ENCODE measurements around the gene CARMIL3.
"Not testable (repeated sequence)": the region's sequence is repeated elsewhere in the genome, so short reads cannot be mapped to it uniquely, and the experiment has no call there.

Gene CARMIL3

GRCh38 chr14:24011051-24011450 is 40.8 kb upstream of the CARMIL3 start:
- Histone ChIP-seq H3F3A (ENCODE audit: insufficient read depth, low read length) (no peaks in the 10 kb centered on the region), H3K27me3 (replicated peaks; ENCODE audit: insufficient read depth, low read length) (no peaks in the 10 kb centered on the region), H4K20me1 (ENCODE audit: insufficient read depth, low read length) (no peaks in the 10 kb centered on the region), H3K27ac (ENCODE audit: low read length) (no peak overlapping the region), H3K4me3 (ENCODE audit: low read length) (no peak overlapping the region), H3K36me3 (replicated peaks; ENCODE audit: insufficient read depth, low read length) (no peaks in the 10 kb centered on the region), H2AFZ (ENCODE audit: low read length) (no peak overlapping the region), H3K9ac (ENCODE audit: low read length) (no peak overlapping the region), H3K79me2 (ENCODE audit: low read length) (no peaks in the 10 kb centered on the region), H3K4me2 (ENCODE audit: low read depth, low read length) (no peak overlapping the region), H3K4me1 (ENCODE audit: low read length) (no peaks in the 10 kb centered on the region), H3K9me2 (replicated peaks; ENCODE audit: insufficient read depth, low read length) (no peaks in the 10 kb centered on the region), H3K9me3 (replicated peaks; ENCODE audit: insufficient read depth, low read length) (no peaks in the 10 kb centered on the region)
- DNase-seq = no peak
- TF ChIP-seq EZH2phosphoT487 (IDR thresholded peaks at IDR 0.05; ENCODE audit: low read length) (no peak), CTCF (IDR thresholded peaks at IDR 0.05; ENCODE audit: low read length) (no peak)

GRCh38 chr14:24012726-24013273 is 39.0 kb upstream of the CARMIL3 start:
- not testable (repeated sequence) for H3K36me3 ChIP-seq (replicated peaks; ENCODE audit: insufficient read depth, low read length); H3F3A ChIP-seq (ENCODE audit: insufficient read depth, low read length); H3K4me3 ChIP-seq (ENCODE audit: low read length); H2AFZ ChIP-seq (ENCODE audit: low read length); H3K27me3 ChIP-seq (replicated peaks; ENCODE audit: insufficient read depth, low read length); H3K9ac ChIP-seq (ENCODE audit: low read length); H3K27ac ChIP-seq (ENCODE audit: low read length); H3K9me3 ChIP-seq (replicated peaks; ENCODE audit: insufficient read depth, low read length); DNase-seq; H4K20me1 ChIP-seq (ENCODE audit: insufficient read depth, low read length); H3K9me2 ChIP-seq (replicated peaks; ENCODE audit: insufficient read depth, low read length); H3K79me2 ChIP-seq (ENCODE audit: low read length); H3K4me1 ChIP-seq (ENCODE audit: low read length); H3K4me2 ChIP-seq (ENCODE audit: low read depth, low read length)

- DNase-seq = peak; percentile 50
- no peaks in the 10 kb centered on the region for H3F3A ChIP-seq (ENCODE audit: insufficient read depth, low read length)
- H3K9ac ChIP-seq (ENCODE audit: low read length) = no peak overlapping the region
- H3K27ac ChIP-seq (ENCODE audit: low read length) = no peak overlapping the region
- no peak overlapping the region for H2AFZ ChIP-seq (ENCODE audit: low read length)
- no peak overlapping the region for H3K4me2 ChIP-seq (ENCODE audit: low read depth, low read length)
- no peaks in the 10 kb centered on the region for H3K9me2 ChIP-seq (replicated peaks; ENCODE audit: insufficient read depth, low read length)
- no peaks in the 10 kb centered on the region for H3K9me3 ChIP-seq (replicated peaks; ENCODE audit: insufficient read depth, low read length)
- no peaks in the 10 kb centered on the region for H3K36me3 ChIP-seq (replicated peaks; ENCODE audit: insufficient read depth, low read length)
- H3K4me3 ChIP-seq (ENCODE audit: low read length) = no peak overlapping the region
- H3K4me1 ChIP-seq (ENCODE audit: low read length) = no peaks in the 10 kb centered on the region
- H3K79me2 ChIP-seq (ENCODE audit: low read length) = no peaks in the 10 kb centered on the region
- TF ChIP-seq CTCF (IDR thresholded peaks at IDR 0.05; ENCODE audit: low read length) (peak; percentile 61), EZH2phosphoT487 (IDR thresholded peaks at IDR 0.05; ENCODE audit: low read length) (no peak), EZH2 (optimal IDR thresholded peaks at IDR 0.05; ENCODE audit: low read depth, low read length) (no peak)
- no peaks in the 10 kb centered on the region for H4K20me1 ChIP-seq (ENCODE audit: insufficient read depth, low read length)
- H3K27me3 ChIP-seq (replicated peaks; ENCODE audit: insufficient read depth, low read length) = no peaks in the 10 kb centered on the region
Measured at GRCh38 chr14:24013654-24014514, 37.9 kb upstream of the CARMIL3 start.

GRCh38 chr14:24015745-24016144 is 36.1 kb upstream of the CARMIL3 start:
- not testable (repeated sequence) for H2AFZ ChIP-seq (ENCODE audit: low read length); H3K9ac ChIP-seq (ENCODE audit: low read length); DNase-seq; H3K4me2 ChIP-seq (ENCODE audit: low read depth, low read length); H3K79me2 ChIP-seq (ENCODE audit: low read length); H3K9me3 ChIP-seq (replicated peaks; ENCODE audit: insufficient read depth, low read length); H3K9me2 ChIP-seq (replicated peaks; ENCODE audit: insufficient read depth, low read length); H3K27me3 ChIP-seq (replicated peaks; ENCODE audit: insufficient read depth, low read length); H3F3A ChIP-seq (ENCODE audit: insufficient read depth, low read length); H3K36me3 ChIP-seq (replicated peaks; ENCODE audit: insufficient read depth, low read length); H3K4me3 ChIP-seq (ENCODE audit: low read length); H4K20me1 ChIP-seq (ENCODE audit: insufficient read depth, low read length); H3K27ac ChIP-seq (ENCODE audit: low read length); H3K4me1 ChIP-seq (ENCODE audit: low read length)

GRCh38 chr14:24018978-24019377 is 32.8 kb upstream of the CARMIL3 start:
- H4K20me1 ChIP-seq (ENCODE audit: insufficient read depth, low read length); H3K4me3 ChIP-seq (ENCODE audit: low read length); H3K4me1 ChIP-seq (ENCODE audit: low read length); H3K9me2 ChIP-seq (replicated peaks; ENCODE audit: insufficient read depth, low read length); H3K36me3 ChIP-seq (replicated peaks; ENCODE audit: insufficient read depth, low read length); H3K27me3 ChIP-seq (replicated peaks; ENCODE audit: insufficient read depth, low read length); H3K4me2 ChIP-seq (ENCODE audit: low read depth, low read length); H3K9me3 ChIP-seq (replicated peaks; ENCODE audit: insufficient read depth, low read length); H3K9ac ChIP-seq (ENCODE audit: low read length); H2AFZ ChIP-seq (ENCODE audit: low read length); H3K27ac ChIP-seq (ENCODE audit: low read length); H3K79me2 ChIP-seq (ENCODE audit: low read length); DNase-seq; H3F3A ChIP-seq (ENCODE audit: insufficient read depth, low read length): not testable (repeated sequence)

- not testable (repeated sequence) for H3K9me3 ChIP-seq (replicated peaks; ENCODE audit: insufficient read depth, low read length); DNase-seq; H2AFZ ChIP-seq (ENCODE audit: low read length); H3K4me3 ChIP-seq (ENCODE audit: low read length); H3K27ac ChIP-seq (ENCODE audit: low read length); H3K4me1 ChIP-seq (ENCODE audit: low read length); H3K79me2 ChIP-seq (ENCODE audit: low read length); H3K4me2 ChIP-seq (ENCODE audit: low read depth, low read length); H3K27me3 ChIP-seq (replicated peaks; ENCODE audit: insufficient read depth, low read length); H3K36me3 ChIP-seq (replicated peaks; ENCODE audit: insufficient read depth, low read length); H3K9ac ChIP-seq (ENCODE audit: low read length); H3F3A ChIP-seq (ENCODE audit: insufficient read depth, low read length); H4K20me1 ChIP-seq (ENCODE audit: insufficient read depth, low read length); H3K9me2 ChIP-seq (replicated peaks; ENCODE audit: insufficient read depth, low read length)
Measured at GRCh38 chr14:24019944-24020343, 31.9 kb upstream of the CARMIL3 start.
